ENCODE data around the gene EBF4.

Gene EBF4

GRCh38 chr20:2804041-2804828 is 111.7 kb downstream of the EBF4 start:
- Histone ChIP-seq H3K36me3 (ENCODE audit: control insufficient read depth, insufficient read depth, low read length) (no peaks in the 10 kb centered on the region), H3K23ac (ENCODE audit: low read length) (no peak overlapping the region), H2BK5ac (ENCODE audit: low read length) (no peak overlapping the region), H2AK5ac (ENCODE audit: low read length) (no peak overlapping the region), H3K27me3 (ENCODE audit: insufficient read depth, low read length, poor library complexity) (peaks cover 55% of the 10 kb centered on the region), H3K56ac (ENCODE audit: low read length) (no peak overlapping the region), H4K5ac (ENCODE audit: low read length) (no peak overlapping the region), H3K4me2 (ENCODE audit: low read length) (no peak overlapping the region), H2BK15ac (replicated peaks; ENCODE audit: low read depth) (no peak overlapping the region), H3K4ac (ENCODE audit: low read depth, low read length) (no peak overlapping the region), H3K27ac (ENCODE audit: low read depth, low read length) (no peak overlapping the region), H3K4me1 (ENCODE audit: control insufficient read depth, low read depth, low read length) (peaks cover 4% of the 10 kb centered on the region), H4K8ac (ENCODE audit: low read depth, low read length) (no peak overlapping the region), H3K18ac (ENCODE audit: low read length) (no peak overlapping the region), H3K79me2 (ENCODE audit: control insufficient read depth, insufficient read depth, low read length) (no peaks in the 10 kb centered on the region), H3K9ac (ENCODE audit: low read length) (no peak overlapping the region), H3K79me1 (ENCODE audit: low read length) (no peaks in the 10 kb centered on the region), H2BK120ac (ENCODE audit: low read depth, low read length) (no peak overlapping the region), H3K4me3 (ENCODE audit: low read length) (no peak overlapping the region)
- no peak for DNase-seq
- WGBS (ENCODE audit: extremely low coverage, insufficient coverage, low lambda C conversion rate), result no CpG with 5 or more reads among the region's 16 CpGs

DNA sequence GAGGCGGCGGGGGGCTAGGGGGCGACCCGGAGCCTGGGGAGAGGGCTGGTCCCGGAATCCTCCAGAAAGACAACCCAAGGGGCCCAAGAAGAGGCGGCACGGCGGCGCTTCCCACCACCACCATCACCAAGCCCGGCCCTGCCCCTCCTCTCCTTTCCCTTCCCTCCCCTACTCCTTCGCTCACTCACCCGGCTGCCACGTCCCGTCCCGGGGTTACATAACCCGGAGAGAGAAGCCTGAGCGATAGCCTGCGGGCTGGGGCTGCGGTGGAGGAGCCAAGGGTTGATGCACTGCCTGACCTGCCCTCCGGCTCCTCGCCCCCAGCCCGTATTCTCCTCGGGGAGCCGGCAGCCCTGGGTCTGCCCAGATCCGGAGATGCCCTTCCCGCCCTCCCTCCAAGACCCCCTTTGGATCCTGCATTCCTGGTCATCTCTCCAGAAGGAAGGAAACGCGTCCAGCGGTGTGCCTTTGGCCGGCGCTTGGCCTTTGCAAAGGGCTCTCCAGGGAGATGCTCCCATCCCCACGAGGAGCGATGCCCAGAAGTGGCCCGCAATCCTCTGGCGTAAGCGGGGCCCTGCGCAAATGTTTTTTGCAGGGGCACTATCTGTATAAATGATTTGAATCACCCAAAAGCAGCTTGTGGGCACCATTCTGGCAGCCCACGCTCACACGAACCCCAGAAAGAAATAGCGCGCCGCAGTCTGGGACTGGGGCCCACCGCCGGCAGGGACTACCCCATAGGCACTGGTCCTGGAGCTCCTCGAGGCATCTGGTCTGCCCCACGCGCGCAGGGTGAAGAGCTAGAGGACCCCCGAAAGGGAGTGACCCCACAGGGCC is 112.5 kb downstream of the EBF4 start:
- Histone ChIP-seq H2BK15ac (replicated peaks; ENCODE audit: low read depth) (no peak overlapping the region), H3K4me1 (ENCODE audit: control insufficient read depth, low read depth, low read length) (peaks cover 1% of the 10 kb centered on the region), H3K27ac (ENCODE audit: low read depth, low read length) (no peak overlapping the region), H3K4me2 (ENCODE audit: low read length) (no peak overlapping the region), H3K56ac (ENCODE audit: low read length) (no peak overlapping the region), H3K23ac (ENCODE audit: low read length) (no peak overlapping the region), H4K8ac (ENCODE audit: low read depth, low read length) (no peak overlapping the region), H3K27me3 (ENCODE audit: insufficient read depth, low read length, poor library complexity) (peaks cover 55% of the 10 kb centered on the region), H3K4me3 (ENCODE audit: low read length) (no peak overlapping the region), H2AK5ac (ENCODE audit: low read length) (no peak overlapping the region), H2BK5ac (ENCODE audit: low read length) (no peak overlapping the region), H3K18ac (ENCODE audit: low read length) (no peak overlapping the region), H3K79me1 (ENCODE audit: low read length) (no peaks in the 10 kb centered on the region), H3K4ac (ENCODE audit: low read depth, low read length) (no peak overlapping the region), H3K36me3 (ENCODE audit: control insufficient read depth, insufficient read depth, low read length) (no peaks in the 10 kb centered on the region), H2BK120ac (ENCODE audit: low read depth, low read length) (no peak overlapping the region), H3K79me2 (ENCODE audit: control insufficient read depth, insufficient read depth, low read length) (no peaks in the 10 kb centered on the region), H3K9ac (ENCODE audit: low read length) (no peak overlapping the region), H4K5ac (ENCODE audit: low read length) (no peak overlapping the region)
- WGBS (ENCODE audit: extremely low coverage, insufficient coverage, low lambda C conversion rate), result no CpG with 5 or more reads among the region's 49 CpGs
- DNase-seq, result no peak

DNA sequence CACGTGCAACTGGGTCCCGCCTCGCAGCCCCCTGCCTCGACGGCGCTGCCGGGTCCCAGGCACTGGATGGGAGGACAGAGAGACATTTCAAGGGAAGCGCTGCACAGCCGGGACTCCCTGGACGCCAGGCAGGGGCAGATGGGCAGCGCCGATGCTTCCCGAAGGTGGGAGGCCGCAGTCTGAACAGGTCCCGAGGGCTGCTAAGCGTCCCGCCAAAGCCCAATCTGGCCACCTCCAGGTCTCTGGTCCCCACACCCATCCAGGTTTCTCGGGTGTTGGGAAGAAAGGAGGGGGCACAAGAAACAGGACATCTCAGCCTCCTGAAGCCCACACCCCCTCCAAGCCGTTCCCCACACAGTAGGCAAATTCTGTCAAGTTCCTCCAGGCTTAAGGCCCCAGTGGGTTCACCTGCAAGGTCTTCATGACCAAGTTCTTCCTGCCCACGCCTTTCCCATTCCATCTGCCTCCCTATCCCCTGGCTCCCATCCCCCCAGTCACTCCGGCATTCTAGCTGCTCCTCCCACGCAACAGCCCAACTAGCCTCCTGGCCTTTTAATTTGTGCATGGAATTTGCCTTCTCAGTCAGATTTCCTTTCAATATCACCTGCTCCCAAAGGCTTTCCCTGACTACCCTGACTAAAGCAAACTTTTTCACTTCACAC is 113.2 kb downstream of the EBF4 start:
- Histone ChIP-seq H3K79me2 (ENCODE audit: control insufficient read depth, insufficient read depth, low read length) (no peaks in the 10 kb centered on the region), H2BK5ac (ENCODE audit: low read length) (no peak overlapping the region), H3K79me1 (ENCODE audit: low read length) (no peaks in the 10 kb centered on the region), H3K4me3 (ENCODE audit: low read length) (no peak overlapping the region), H3K23ac (ENCODE audit: low read length) (no peak overlapping the region), H3K4ac (ENCODE audit: low read depth, low read length) (no peak overlapping the region), H3K18ac (ENCODE audit: low read length) (no peak overlapping the region), H3K36me3 (ENCODE audit: control insufficient read depth, insufficient read depth, low read length) (no peaks in the 10 kb centered on the region), H3K27ac (ENCODE audit: low read depth, low read length) (no peak overlapping the region), H3K9ac (ENCODE audit: low read length) (no peak overlapping the region), H3K4me2 (ENCODE audit: low read length) (no peak overlapping the region), H4K8ac (ENCODE audit: low read depth, low read length) (no peak overlapping the region), H4K5ac (ENCODE audit: low read length) (no peak overlapping the region), H3K4me1 (ENCODE audit: control insufficient read depth, low read depth, low read length) (peaks cover 1% of the 10 kb centered on the region), H2AK5ac (ENCODE audit: low read length) (no peak overlapping the region), H2BK120ac (ENCODE audit: low read depth, low read length) (no peak overlapping the region), H2BK15ac (replicated peaks; ENCODE audit: low read depth) (no peak overlapping the region), H3K27me3 (ENCODE audit: insufficient read depth, low read length, poor library complexity) (peaks cover 55% of the 10 kb centered on the region), H3K56ac (ENCODE audit: low read length) (no peak overlapping the region)
- WGBS (ENCODE audit: extremely low coverage, insufficient coverage, low lambda C conversion rate), result no CpG with 5 or more reads among the region's 22 CpGs
- DNase-seq, result no peak

DNA sequence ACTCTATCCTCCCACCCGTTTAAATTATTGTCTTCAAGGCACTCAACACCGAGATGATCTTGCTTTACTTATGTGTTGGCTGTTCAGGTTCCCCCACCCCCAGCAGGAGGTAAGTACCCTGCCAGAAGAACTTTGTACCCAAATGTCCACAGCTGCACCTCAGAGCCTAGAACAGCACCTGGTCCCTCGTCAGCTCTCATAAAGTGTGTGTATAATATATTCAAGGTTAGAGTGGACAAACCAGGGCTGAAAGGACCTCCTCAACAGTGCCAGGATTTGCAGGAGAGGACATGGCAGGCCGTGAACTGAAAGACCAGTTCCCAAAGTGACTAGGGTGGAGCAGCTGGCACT is 113.7 kb downstream of the EBF4 start:
- Histone ChIP-seq H3K27ac (ENCODE audit: low read depth, low read length) (no peak overlapping the region), H3K79me2 (ENCODE audit: control insufficient read depth, insufficient read depth, low read length) (no peaks in the 10 kb centered on the region), H2BK120ac (ENCODE audit: low read depth, low read length) (no peak overlapping the region), H3K23ac (ENCODE audit: low read length) (no peak overlapping the region), H4K5ac (ENCODE audit: low read length) (no peak overlapping the region), H3K27me3 (ENCODE audit: insufficient read depth, low read length, poor library complexity) (peaks cover 54% of the 10 kb centered on the region), H3K4me1 (ENCODE audit: control insufficient read depth, low read depth, low read length) (no peaks in the 10 kb centered on the region), H3K18ac (ENCODE audit: low read length) (no peak overlapping the region), H3K4me3 (ENCODE audit: low read length) (no peak overlapping the region), H3K4me2 (ENCODE audit: low read length) (no peak overlapping the region), H3K9ac (ENCODE audit: low read length) (no peak overlapping the region), H2AK5ac (ENCODE audit: low read length) (no peak overlapping the region), H3K4ac (ENCODE audit: low read depth, low read length) (no peak overlapping the region), H2BK15ac (replicated peaks; ENCODE audit: low read depth) (no peak overlapping the region), H2BK5ac (ENCODE audit: low read length) (no peak overlapping the region), H3K56ac (ENCODE audit: low read length) (no peak overlapping the region), H3K36me3 (ENCODE audit: control insufficient read depth, insufficient read depth, low read length) (no peaks in the 10 kb centered on the region), H3K79me1 (ENCODE audit: low read length) (no peaks in the 10 kb centered on the region), H4K8ac (ENCODE audit: low read depth, low read length) (no peak overlapping the region)
- no peak for DNase-seq
- no CpG with 5 or more reads among the region's 4 CpGs for WGBS (ENCODE audit: extremely low coverage, insufficient coverage, low lambda C conversion rate)

DNA sequence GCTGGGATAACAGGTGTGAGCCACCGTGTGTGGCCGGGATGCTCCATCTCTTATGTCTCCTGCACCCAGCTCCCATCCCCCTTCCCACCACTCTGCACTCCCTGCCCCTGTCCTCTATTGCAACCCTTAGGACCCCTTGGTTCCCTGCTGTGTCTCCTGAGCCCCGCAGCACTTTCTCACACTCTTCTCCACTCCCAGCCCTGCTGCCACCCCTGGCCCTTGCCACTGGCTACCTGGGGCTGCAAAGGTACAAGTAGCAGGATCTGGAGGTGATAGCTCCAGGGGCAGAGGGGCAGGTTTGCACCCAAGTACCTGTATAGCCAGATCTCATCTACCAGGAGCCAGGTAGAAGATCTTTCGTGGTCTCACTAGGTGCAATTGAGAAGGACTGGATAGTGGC is 114.4 kb downstream of the EBF4 start:
- H3K4me3 ChIP-seq (ENCODE audit: low read length), result no peak overlapping the region
- no peak overlapping the region for H3K9ac ChIP-seq (ENCODE audit: low read length)
- H4K5ac ChIP-seq (ENCODE audit: low read length), result no peak overlapping the region
- H4K8ac ChIP-seq (ENCODE audit: low read depth, low read length), result no peak overlapping the region
- H3K27ac ChIP-seq (ENCODE audit: low read depth, low read length), result no peak overlapping the region
- H3K56ac ChIP-seq (ENCODE audit: low read length), result no peak overlapping the region
- H3K23ac ChIP-seq (ENCODE audit: low read length), result no peak overlapping the region
- H2BK120ac ChIP-seq (ENCODE audit: low read depth, low read length), result no peak overlapping the region
- H3K4ac ChIP-seq (ENCODE audit: low read depth, low read length), result no peak overlapping the region
- no peak for DNase-seq
- H3K27me3 ChIP-seq (ENCODE audit: insufficient read depth, low read length, poor library complexity), result peaks cover 50% of the 10 kb centered on the region
- H3K4me1 ChIP-seq (ENCODE audit: control insufficient read depth, low read depth, low read length), result no peaks in the 10 kb centered on the region
- no peak overlapping the region for H2AK5ac ChIP-seq (ENCODE audit: low read length)
- H3K79me1 ChIP-seq (ENCODE audit: low read length), result no peaks in the 10 kb centered on the region
- H2BK15ac ChIP-seq (replicated peaks; ENCODE audit: low read depth), result no peak overlapping the region
- H2BK5ac ChIP-seq (ENCODE audit: low read length), result no peak overlapping the region
- no peak overlapping the region for H3K18ac ChIP-seq (ENCODE audit: low read length)
- H3K4me2 ChIP-seq (ENCODE audit: low read length), result no peak overlapping the region
- H3K36me3 ChIP-seq (ENCODE audit: control insufficient read depth, insufficient read depth, low read length), result no peaks in the 10 kb centered on the region
- H3K79me2 ChIP-seq (ENCODE audit: control insufficient read depth, insufficient read depth, low read length), result no peaks in the 10 kb centered on the region
- WGBS (ENCODE audit: extremely low coverage, insufficient coverage, low lambda C conversion rate), result no CpG with 5 or more reads among the region's 4 CpGs
